GM12891 (cell line): ENCODE data around the gene COQ10B.

Source experiments
- PAX5 ChIP-seq: IDR thresholded peaks from 2 replicates; pipeline ENCODE4 v1.6.1; 2011; ENCODE audit warnings: low read length, moderate library complexity, mild to moderate bottlenecking; ENCODE audit not compliant: insufficient read depth, severe bottlenecking
- POLR2A ChIP-seq: IDR thresholded peaks from 2 replicates; pipeline ENCODE4 v1.6.1; 2011; ENCODE audit warnings: low read depth, low read length, control low read depth
- POLR2AphosphoS5 ChIP-seq: IDR thresholded peaks from 2 replicates; pipeline ENCODE4 v1.6.1; 2011; ENCODE audit warnings: low read depth, low read length, control low read depth
- POU2F2 ChIP-seq: IDR thresholded peaks from 2 replicates; pipeline ENCODE4 v1.6.1; 2011; ENCODE audit warnings: low read depth, mild to moderate bottlenecking, control low read depth, low read length, moderate library complexity
- SPI1 ChIP-seq: IDR thresholded peaks from 2 replicates; pipeline ENCODE4 v1.6.1; 2011; ENCODE audit warnings: low read depth, low read length, control low read depth
- TAF1 ChIP-seq: IDR thresholded peaks from 2 replicates; pipeline ENCODE4 v1.6.1; 2011; ENCODE audit warnings: low read depth, low read length, control low read depth

DNA sequence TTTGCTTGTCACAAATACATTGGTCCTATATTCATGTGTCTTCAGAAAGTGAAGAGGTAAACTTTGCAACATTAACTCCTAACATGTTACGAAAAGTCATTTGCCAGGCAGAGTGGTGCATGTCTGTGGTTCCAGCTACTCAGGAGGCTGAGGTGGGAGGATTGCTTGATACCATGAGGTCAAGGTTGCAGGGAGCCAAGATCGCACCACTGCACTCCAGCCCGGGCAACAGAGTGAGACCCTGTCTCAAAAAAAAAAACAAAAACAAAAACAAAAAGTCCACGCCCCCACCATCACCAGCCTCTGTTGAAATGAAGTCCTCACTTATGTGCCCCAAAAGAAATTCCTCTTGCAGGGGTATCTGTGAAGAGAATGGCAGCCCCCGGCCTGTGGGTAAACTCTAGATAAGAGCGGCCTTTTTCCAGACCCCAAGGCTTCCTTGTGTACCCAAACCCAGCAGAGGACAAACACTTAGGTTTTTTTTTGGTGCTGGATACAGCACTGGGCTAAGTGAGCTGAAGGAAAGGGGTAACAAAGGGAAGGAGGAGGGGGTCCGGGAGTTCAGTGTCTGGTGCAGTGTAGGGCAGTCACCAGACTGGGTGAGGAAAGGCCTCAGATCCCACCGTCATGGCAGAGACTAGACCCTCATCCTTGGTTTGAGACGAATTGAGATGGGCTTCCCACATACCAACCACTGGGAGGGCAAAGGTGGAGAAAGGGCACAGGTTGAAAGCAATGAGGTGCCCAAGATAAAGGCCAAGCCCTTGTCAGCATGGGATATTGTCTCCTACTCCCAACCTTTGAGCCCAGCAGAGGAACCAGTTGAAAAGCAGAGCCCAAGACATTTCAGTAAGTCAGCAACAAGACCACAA is 27.0 kb downstream of the COQ10B start:
- no peak for TF ChIP-seq PAX5
- no peak for TF ChIP-seq POU2F2
- TF ChIP-seq POLR2A, result no peak
- no peak for TF ChIP-seq TAF1
- peak; percentile 53; the same call in 1 of the 2 replicates for TF ChIP-seq POLR2AphosphoS5
- TF ChIP-seq SPI1, result no peak
